ENCODE measurements around the gene KCTD14. TPM values are rescaled to one million over a fixed set of nuclear protein-coding genes. Genes with fewer than 3 reads are reported as not detected.

Gene KCTD14
- total RNA-seq, 1 donor from 2014 or later = 1.0 TPM

- Mint-ChIP-seq H3K9me3 (ENCODE audit: unreplicated experiment) (no peaks in the 10 kb centered on the region), H3K27me3 (ENCODE audit: low read depth, unreplicated experiment) (peaks cover 5% of the 10 kb centered on the region), H3K36me3 (ENCODE audit: low read depth, unreplicated experiment) (no peaks in the 10 kb centered on the region), H3K4me3 (ENCODE audit: unreplicated experiment) (no peak overlapping the region), H3K4me1 (ENCODE audit: low read depth, unreplicated experiment) (peaks cover 11% of the 10 kb centered on the region), H3K27ac (ENCODE audit: unreplicated experiment) (no peak overlapping the region)
- no peak overlapping the region for H3K9ac ChIP-seq (ENCODE audit: low read length)
- H3K4me2 ChIP-seq (ENCODE audit: low read length) = peak overlapping the region; percentile 87
- no peak for DNase-seq (ENCODE audit: low read depth)
- no peak for FAIRE-seq
- H3K4me3 ChIP-seq (ENCODE audit: insufficient read depth, low read depth, low read length) = no peak overlapping the region
- no peaks in the 10 kb centered on the region for H3K79me2 ChIP-seq (ENCODE audit: insufficient read depth, low read length)
- H3K4me1 ChIP-seq (ENCODE audit: insufficient read depth, low read length) = peaks cover 8% of the 10 kb centered on the region
- H3K9me3 ChIP-seq (ENCODE audit: insufficient read depth, low read depth, low read length) = no peaks in the 10 kb centered on the region
- H2AFZ ChIP-seq (ENCODE audit: low read depth, low read length) = peak overlapping the region; percentile 92
- H3K27me3 ChIP-seq (ENCODE audit: insufficient read depth, low read length) = no peaks in the 10 kb centered on the region
- H3K36me3 ChIP-seq (ENCODE audit: insufficient read depth, low read length) = no peaks in the 10 kb centered on the region
- H4K20me1 ChIP-seq (ENCODE audit: insufficient read depth, low read length) = no peaks in the 10 kb centered on the region
- H3K27ac ChIP-seq (ENCODE audit: low read depth, low read length) = no peak overlapping the region
- TF ChIP-seq EZH2 (IDR thresholded peaks at IDR 0.05; ENCODE audit: insufficient read depth, low read length) = no peak
These were observed 23.4 kb upstream of the KCTD14 start for GRCh38 chr11:78046486-78046854.

GRCh38 chr11:78045851-78046485, 22.9 kb upstream of the KCTD14 start:
- H3K4me3 ChIP-seq (ENCODE audit: insufficient read depth, low read depth, low read length) = peak overlapping the region; percentile 57
- H3K27ac Mint-ChIP-seq (ENCODE audit: unreplicated experiment) = peak overlapping the region; percentile 6
- H3K27ac ChIP-seq (ENCODE audit: low read depth, low read length) = no peak overlapping the region
- DNase-seq (ENCODE audit: low read depth) (peak; percentile 32), FAIRE-seq (no peak)
- H3K9ac ChIP-seq (ENCODE audit: low read length) = peak overlapping the region; percentile 69
- H3K9me3 Mint-ChIP-seq (ENCODE audit: unreplicated experiment) = no peaks in the 10 kb centered on the region
- no peaks in the 10 kb centered on the region for H3K36me3 Mint-ChIP-seq (ENCODE audit: low read depth, unreplicated experiment)
- H3K27me3 ChIP-seq (ENCODE audit: insufficient read depth, low read length) = no peaks in the 10 kb centered on the region
- peaks cover 7% of the 10 kb centered on the region for H3K4me1 Mint-ChIP-seq (ENCODE audit: low read depth, unreplicated experiment)
- peak; percentile 90 for TF ChIP-seq CTCF (IDR thresholded peaks at IDR 0.05; ENCODE audit: insufficient read depth, low read depth, low read length)
- no peak for TF ChIP-seq EZH2 (IDR thresholded peaks at IDR 0.05; ENCODE audit: insufficient read depth, low read length)
- peak overlapping the region; percentile 87 for H3K4me2 ChIP-seq (ENCODE audit: low read length)
- H2AFZ ChIP-seq (ENCODE audit: low read depth, low read length) = peak overlapping the region; percentile 92
- no peaks in the 10 kb centered on the region for H3K36me3 ChIP-seq (ENCODE audit: insufficient read depth, low read length)
- no peaks in the 10 kb centered on the region for H4K20me1 ChIP-seq (ENCODE audit: insufficient read depth, low read length)
- H3K9me3 ChIP-seq (ENCODE audit: insufficient read depth, low read depth, low read length) = no peaks in the 10 kb centered on the region
- peaks cover 5% of the 10 kb centered on the region for H3K27me3 Mint-ChIP-seq (ENCODE audit: low read depth, unreplicated experiment)
- no peak overlapping the region for H3K4me3 Mint-ChIP-seq (ENCODE audit: unreplicated experiment)
- no peaks in the 10 kb centered on the region for H3K79me2 ChIP-seq (ENCODE audit: insufficient read depth, low read length)
- H3K4me1 ChIP-seq (ENCODE audit: insufficient read depth, low read length) = peaks cover 7% of the 10 kb centered on the region

GRCh38 chr11:78044706-78045105, 21.6 kb upstream of the KCTD14 start:
- DNase-seq (ENCODE audit: low read depth) (no peak), FAIRE-seq (no peak)
- Mint-ChIP-seq H3K9me3 (ENCODE audit: unreplicated experiment) (no peaks in the 10 kb centered on the region), H3K27ac (ENCODE audit: unreplicated experiment) (no peak overlapping the region), H3K4me3 (ENCODE audit: unreplicated experiment) (no peak overlapping the region), H3K4me1 (ENCODE audit: low read depth, unreplicated experiment) (peaks cover 9% of the 10 kb centered on the region), H3K27me3 (ENCODE audit: low read depth, unreplicated experiment) (peaks cover 5% of the 10 kb centered on the region), H3K36me3 (ENCODE audit: low read depth, unreplicated experiment) (no peaks in the 10 kb centered on the region)
- H3K27ac ChIP-seq (ENCODE audit: low read depth, low read length) = no peak overlapping the region
- no peaks in the 10 kb centered on the region for H3K27me3 ChIP-seq (ENCODE audit: insufficient read depth, low read length)
- H3K4me1 ChIP-seq (ENCODE audit: insufficient read depth, low read length) = peaks cover 14% of the 10 kb centered on the region
- H3K4me2 ChIP-seq (ENCODE audit: low read length) = no peak overlapping the region
- no peaks in the 10 kb centered on the region for H3K9me3 ChIP-seq (ENCODE audit: insufficient read depth, low read depth, low read length)
- TF ChIP-seq CTCF (IDR thresholded peaks at IDR 0.05; ENCODE audit: insufficient read depth, low read depth, low read length) = no peak
- TF ChIP-seq EZH2 (IDR thresholded peaks at IDR 0.05; ENCODE audit: insufficient read depth, low read length) = no peak
- H4K20me1 ChIP-seq (ENCODE audit: insufficient read depth, low read length) = no peaks in the 10 kb centered on the region
- H3K4me3 ChIP-seq (ENCODE audit: insufficient read depth, low read depth, low read length) = no peak overlapping the region
- H3K36me3 ChIP-seq (ENCODE audit: insufficient read depth, low read length) = no peaks in the 10 kb centered on the region
- H2AFZ ChIP-seq (ENCODE audit: low read depth, low read length) = no peak overlapping the region
- no peak overlapping the region for H3K9ac ChIP-seq (ENCODE audit: low read length)
- no peaks in the 10 kb centered on the region for H3K79me2 ChIP-seq (ENCODE audit: insufficient read depth, low read length)
